SK-N-SH treated with all-trans-retinoic acid at 6 μM for 48 hours (cell line): Measurements from ENCODE around the gene LRRC52.

Source experiments
- ARNTL ChIP-seq: fragments of 450-650 bp; formaldehyde crosslinking; IDR thresholded peaks from 2 replicates; pipeline ENCODE4 v1.5.0; 2020; ENCODE audit warnings: low read depth, mild to moderate bottlenecking, moderate library complexity, borderline replicate concordance
- BACH2 ChIP-seq: fragments of 250-450 bp; sonication (Bioruptor Pico); IDR thresholded peaks from 2 replicates; pipeline ENCODE4 v1.9.0; 2021; ENCODE audit warnings: mild to moderate bottlenecking, borderline replicate concordance
- ISL1 ChIP-seq: fragments of 250-450 bp; sonication (Bioruptor Pico); IDR thresholded peaks from 2 replicates; pipeline ENCODE4 v2.1.2; 2022; ENCODE audit warnings: mild to moderate bottlenecking, moderate library complexity
- OSR1 ChIP-seq: fragments of 250-450 bp; sonication (Bioruptor Pico); IDR thresholded peaks from 2 replicates; pipeline ENCODE4 v1.8.0; 2022; ENCODE audit warnings: moderate library complexity, mild to moderate bottlenecking, inconsistent platforms
- PATZ1 ChIP-seq: fragments of 250-450 bp; sonication (Bioruptor Pico); IDR thresholded peaks from 2 replicates; pipeline ENCODE4 v1.8.0; 2020; ENCODE audit warnings: mild to moderate bottlenecking, moderate library complexity, borderline replicate concordance
- PPARA ChIP-seq: fragments of 250-450 bp; sonication (Bioruptor Pico); IDR thresholded peaks from 2 replicates; pipeline ENCODE4 v1.5.0; 2020; ENCODE audit warnings: mild to moderate bottlenecking, borderline replicate concordance
- TOX ChIP-seq: fragments of 250-450 bp; sonication (Bioruptor Pico); IDR thresholded peaks from 2 replicates; pipeline ENCODE4 v1.8.0; 2021; ENCODE audit warnings: mild to moderate bottlenecking, moderate library complexity, borderline replicate concordance
- ZFP30 ChIP-seq: fragments of 450-650 bp; formaldehyde crosslinking; IDR thresholded peaks from 2 replicates; pipeline ENCODE4 v1.5.0; 2022; ENCODE audit warnings: mild to moderate bottlenecking, moderate library complexity
- ZNF70 ChIP-seq: fragments of 450-650 bp; formaldehyde crosslinking; IDR thresholded peaks from 2 replicates; pipeline ENCODE4 v1.5.0; 2020; ENCODE audit warnings: mild to moderate bottlenecking, moderate library complexity
- ZNF8 ChIP-seq: fragments of 450-650 bp; formaldehyde crosslinking; IDR thresholded peaks from 2 replicates; pipeline ENCODE4 v1.5.0; 2020; ENCODE audit warnings: mild to moderate bottlenecking, moderate library complexity
- TF ChIP-seq, protein P1 (sequence below): fragments of 250-450 bp; sonication (Bioruptor Pico); IDR thresholded peaks from 2 replicates; pipeline ENCODE4 v1.5.1; 2021; ENCODE audit warnings: mild to moderate bottlenecking, moderate library complexity

DNA sequence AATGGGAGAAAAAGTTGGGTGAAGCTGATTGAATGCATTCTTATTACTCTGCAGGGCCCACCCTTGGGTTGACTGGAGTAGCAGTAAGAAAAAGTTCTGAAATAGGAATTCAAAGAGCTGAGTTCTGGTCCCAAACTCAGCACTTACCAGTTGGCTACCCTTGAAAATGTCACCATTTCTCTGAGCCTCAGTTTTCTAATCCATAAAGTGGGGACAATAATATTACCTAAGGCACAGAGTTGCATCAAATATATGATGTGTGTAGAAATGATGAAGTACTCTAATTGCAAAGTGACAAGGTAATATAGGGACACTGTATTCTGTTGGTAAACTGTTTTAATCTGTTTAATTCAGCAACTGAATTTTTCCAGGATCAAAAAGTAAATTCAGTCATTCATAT, 1.2 kb downstream of the LRRC52 start:
- TF ChIP-seq PATZ1 (CRISPR knock-in tag) (no peak), TOX (CRISPR knock-in tag) (no peak), ZNF70 (CRISPR knock-in tag) (no peak), PPARA (CRISPR knock-in tag) (no peak), BACH2 (CRISPR knock-in tag) (no peak), ISL1 (CRISPR knock-in tag) (no peak), OSR1 (no peak), ARNTL (CRISPR knock-in tag) (no peak), ZNF8 (no peak), ZFP30 (CRISPR knock-in tag) (no peak)
- TF ChIP-seq, protein P1, sequence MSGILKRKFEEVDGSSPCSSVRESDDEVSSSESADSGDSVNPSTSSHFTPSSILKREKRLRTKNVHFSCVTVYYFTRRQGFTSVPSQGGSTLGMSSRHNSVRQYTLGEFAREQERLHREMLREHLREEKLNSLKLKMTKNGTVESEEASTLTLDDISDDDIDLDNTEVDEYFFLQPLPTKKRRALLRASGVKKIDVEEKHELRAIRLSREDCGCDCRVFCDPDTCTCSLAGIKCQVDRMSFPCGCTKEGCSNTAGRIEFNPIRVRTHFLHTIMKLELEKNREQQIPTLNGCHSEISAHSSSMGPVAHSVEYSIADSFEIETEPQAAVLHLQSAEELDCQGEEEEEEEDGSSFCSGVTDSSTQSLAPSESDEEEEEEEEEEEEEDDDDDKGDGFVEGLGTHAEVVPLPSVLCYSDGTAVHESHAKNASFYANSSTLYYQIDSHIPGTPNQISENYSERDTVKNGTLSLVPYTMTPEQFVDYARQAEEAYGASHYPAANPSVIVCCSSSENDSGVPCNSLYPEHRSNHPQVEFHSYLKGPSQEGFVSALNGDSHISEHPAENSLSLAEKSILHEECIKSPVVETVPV (CRISPR knock-in tag) = no peak
